HEK293 (cell line): ENCODE results near the gene CRNKL1.

Experiments
- CTCF ChIA-PET: fragments of 350-600 bp; formaldehyde crosslinking; extraction: SDS; loops from one replicate; lab custom pipeline; 2021; ENCODE audit warnings: antibody characterized with exemption; lab: Yijun Ruan, JAX
- POLR2A ChIA-PET: fragments of 300-600 bp; formaldehyde crosslinking; extraction: SDS; loops from one replicate; lab custom pipeline; 2020; ENCODE audit warnings: antibody characterized with exemption, inconsistent platforms; lab: Yijun Ruan, JAX
- H3K27ac ChIP-seq: fragments of 200-500 bp; sonication (Bioruptor generic); 2 replicates; pipeline ENCODE4 v1.5.1; 2014; ENCODE audit warnings: low read depth, low read length, control low read depth, inconsistent platforms; ENCODE audit errors: extremely low read depth
- H3K36me3 ChIP-seq, 2 experiments: fragments of 200-500 bp in 1 of 2; sonication (Bioruptor generic) in 1 of 2; 1 replicate in 1 of 2; 2 replicates in 1 of 2; pipeline ENCODE4 v1.5.1; 2014 to 2017; ENCODE audit warnings: inconsistent platforms in 2 of 2, low read length in 2 of 2; ENCODE audit not compliant: control insufficient read depth in 2 of 2, insufficient read depth in 1 of 2
- H3K4me1 ChIP-seq: fragments of 200-500 bp; sonication (Bioruptor generic); 2 replicates; pipeline ENCODE4 v1.5.1; 2014; ENCODE audit warnings: mild to moderate bottlenecking, low read length, inconsistent platforms; ENCODE audit not compliant: control insufficient read depth, insufficient read depth
- H3K4me3 ChIP-seq: 2 replicates; pipeline ENCODE4 v1.5.1; 2011; ENCODE audit warnings: low read depth, mild to moderate bottlenecking, control low read depth, low read length, moderate library complexity
- H3K9me3 ChIP-seq: fragments of 200-500 bp; sonication (Bioruptor generic); 2 replicates; pipeline ENCODE4 v1.5.1; 2014; ENCODE audit warnings: low read depth, low read length, inconsistent platforms; ENCODE audit not compliant: control insufficient read depth, insufficient read depth
- HIC1 ChIP-seq: fragments of 450-650 bp; formaldehyde crosslinking; IDR thresholded peaks from 2 replicates; pipeline ENCODE4 v1.5.1; 2016; ENCODE audit warnings: missing biosample characterization, missing genetic modification characterization
- KLF10 ChIP-seq: fragments of 450-650 bp; IDR thresholded peaks from 2 replicates; pipeline ENCODE4 v1.5.1; 2018; ENCODE audit warnings: missing biosample characterization, mild to moderate bottlenecking, missing genetic modification characterization
- MZF1 ChIP-seq: fragments of 450-650 bp; formaldehyde crosslinking; IDR thresholded peaks from 2 replicates; pipeline ENCODE4 v1.5.1; 2017; ENCODE audit warnings: missing biosample characterization, missing genetic modification characterization, borderline replicate concordance
- REPIN1 ChIP-seq: fragments of 450-650 bp; formaldehyde crosslinking; IDR thresholded peaks from 2 replicates; pipeline ENCODE4 v1.5.1; 2017; ENCODE audit warnings: missing biosample characterization, missing genetic modification characterization, low read depth
- REST ChIP-seq: fragments of 450-650 bp; formaldehyde crosslinking; IDR thresholded peaks from 2 replicates; pipeline ENCODE4 v1.5.1; 2016; ENCODE audit warnings: missing biosample characterization, missing genetic modification characterization
- TSHZ1 ChIP-seq: fragments of 450-650 bp; formaldehyde crosslinking; IDR thresholded peaks from 2 replicates; pipeline ENCODE4 v1.5.1; 2016; ENCODE audit warnings: missing biosample characterization, missing genetic modification characterization, borderline replicate concordance
- WT1 ChIP-seq: fragments of 450-650 bp; formaldehyde crosslinking; IDR thresholded peaks from 2 replicates; pipeline ENCODE4 v1.5.1; 2016; ENCODE audit warnings: missing biosample characterization, missing genetic modification characterization
- ZBTB1 ChIP-seq: fragments of 450-650 bp; formaldehyde crosslinking; IDR thresholded peaks from 2 replicates; pipeline ENCODE4 v1.5.1; 2016; ENCODE audit warnings: missing biosample characterization, missing genetic modification characterization
- ZNF155 ChIP-seq: fragments of 450-650 bp; formaldehyde crosslinking; IDR thresholded peaks from 2 replicates; pipeline ENCODE4 v1.5.1; 2016; ENCODE audit warnings: missing biosample characterization, missing genetic modification characterization
- ZNF157 ChIP-seq: fragments of 450-650 bp; formaldehyde crosslinking; IDR thresholded peaks from 2 replicates; pipeline ENCODE4 v1.5.1; 2016; ENCODE audit warnings: missing biosample characterization, missing genetic modification characterization
- ZNF473 ChIP-seq: fragments of 450-650 bp; formaldehyde crosslinking; IDR thresholded peaks from 2 replicates; pipeline ENCODE4 v1.5.1; 2017; ENCODE audit warnings: missing biosample characterization, missing genetic modification characterization
- ZNF510 ChIP-seq: fragments of 450-650 bp; formaldehyde crosslinking; IDR thresholded peaks from 2 replicates; pipeline ENCODE4 v1.5.1; 2018; ENCODE audit warnings: mild to moderate bottlenecking, missing genetic modification characterization, missing biosample characterization; ENCODE audit not compliant: insufficient replicate concordance
- TF ChIP-seq, protein P1 (sequence below): IDR thresholded peaks from 2 replicates; pipeline ENCODE4 v1.6.1; 2011; ENCODE audit warnings: mild to moderate bottlenecking, low read depth, low read length, borderline replicate concordance
- TF ChIP-seq, protein P2 (sequence below): fragments of 450-650 bp; formaldehyde crosslinking; IDR thresholded peaks from 2 replicates; pipeline ENCODE4 v1.5.0; 2017; ENCODE audit warnings: missing biosample characterization, missing genetic modification characterization, borderline replicate concordance
- TF ChIP-seq, protein P3 (sequence below): fragments of 450-650 bp; formaldehyde crosslinking; IDR thresholded peaks from 2 replicates; pipeline ENCODE4 v1.5.1; 2016; ENCODE audit warnings: missing biosample characterization, missing genetic modification characterization
- TF ChIP-seq, protein P4 (sequence below): fragments of 450-650 bp; formaldehyde crosslinking; IDR thresholded peaks from 2 replicates; pipeline ENCODE4 v1.5.1; 2017; ENCODE audit warnings: missing biosample characterization, missing genetic modification characterization
- TF ChIP-seq, protein P5 (sequence below): fragments of 450-650 bp; formaldehyde crosslinking; IDR thresholded peaks from 2 replicates; pipeline ENCODE4 v1.5.1; 2016; ENCODE audit warnings: missing biosample characterization, missing genetic modification characterization

CRNKL1 gene

DNA sequence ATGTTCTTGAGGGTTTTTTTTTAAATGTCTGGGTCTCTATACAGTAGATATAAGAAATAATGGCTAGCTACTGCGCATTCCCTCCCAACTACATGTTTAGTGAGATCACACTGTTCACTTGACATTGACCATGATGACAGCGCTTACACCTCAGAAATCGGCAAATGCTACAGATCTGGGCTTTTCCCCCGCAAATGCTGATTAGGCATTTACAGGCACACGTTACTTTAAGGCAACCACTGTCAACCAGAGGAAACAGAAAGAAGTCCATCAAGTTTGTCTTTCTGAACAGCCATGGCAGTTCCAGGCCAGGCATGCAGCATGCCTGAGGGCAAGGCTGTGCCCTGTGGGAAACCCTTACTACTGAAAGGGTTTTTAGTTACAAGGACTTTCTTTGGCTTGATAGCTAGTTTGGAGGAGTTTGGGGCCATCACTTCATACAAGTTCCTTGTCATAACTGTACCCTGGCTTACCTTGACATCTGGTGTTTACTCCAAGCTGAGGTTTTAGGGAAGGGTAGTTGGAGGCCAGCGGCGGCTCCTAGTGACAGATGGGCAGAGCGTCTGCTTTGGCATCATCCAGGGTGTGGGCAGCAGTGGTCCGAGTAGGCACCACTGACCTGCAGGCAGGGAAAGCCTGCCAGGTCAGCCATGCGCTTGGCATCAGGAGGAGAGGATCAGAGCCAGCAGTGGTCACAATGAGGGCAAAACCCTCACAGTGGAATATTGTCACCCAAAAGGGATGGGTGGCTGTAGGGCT lies 43.0 kb upstream of the CRNKL1 start:
- POLR2A ChIA-PET, result interaction anchor here (0.6 kb wide), 1 partner anchor 29 kb away, joined by 3 read pairs; no protein-coding TSS in a partner anchor
- Histone ChIP-seq H3K27ac (no peak overlapping the region), H3K36me3 (no peaks in the 10 kb centered on the region), H3K9me3 (no peaks in the 10 kb centered on the region), H3K4me3 (no peak overlapping the region), H3K4me1 (no peaks in the 10 kb centered on the region)
- TF ChIP-seq ZNF510 (no peak), ZNF157 (tag by site-specific recombination) (no peak), HIC1 (tag by site-specific recombination) (no peak), ZBTB1 (tag by site-specific recombination) (no peak), REST (tag by site-specific recombination) (no peak), TSHZ1 (tag by site-specific recombination) (no peak), REPIN1 (no peak), ZNF473 (no peak), MZF1 (tag by site-specific recombination) (no peak), ZNF155 (tag by site-specific recombination) (no peak), KLF10 (tag by site-specific recombination) (no peak), WT1 (no peak)
- TF ChIP-seq, protein P1, sequence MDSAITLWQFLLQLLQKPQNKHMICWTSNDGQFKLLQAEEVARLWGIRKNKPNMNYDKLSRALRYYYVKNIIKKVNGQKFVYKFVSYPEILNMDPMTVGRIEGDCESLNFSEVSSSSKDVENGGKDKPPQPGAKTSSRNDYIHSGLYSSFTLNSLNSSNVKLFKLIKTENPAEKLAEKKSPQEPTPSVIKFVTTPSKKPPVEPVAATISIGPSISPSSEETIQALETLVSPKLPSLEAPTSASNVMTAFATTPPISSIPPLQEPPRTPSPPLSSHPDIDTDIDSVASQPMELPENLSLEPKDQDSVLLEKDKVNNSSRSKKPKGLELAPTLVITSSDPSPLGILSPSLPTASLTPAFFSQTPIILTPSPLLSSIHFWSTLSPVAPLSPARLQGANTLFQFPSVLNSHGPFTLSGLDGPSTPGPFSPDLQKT, result no peak
- TF ChIP-seq, protein P2, sequence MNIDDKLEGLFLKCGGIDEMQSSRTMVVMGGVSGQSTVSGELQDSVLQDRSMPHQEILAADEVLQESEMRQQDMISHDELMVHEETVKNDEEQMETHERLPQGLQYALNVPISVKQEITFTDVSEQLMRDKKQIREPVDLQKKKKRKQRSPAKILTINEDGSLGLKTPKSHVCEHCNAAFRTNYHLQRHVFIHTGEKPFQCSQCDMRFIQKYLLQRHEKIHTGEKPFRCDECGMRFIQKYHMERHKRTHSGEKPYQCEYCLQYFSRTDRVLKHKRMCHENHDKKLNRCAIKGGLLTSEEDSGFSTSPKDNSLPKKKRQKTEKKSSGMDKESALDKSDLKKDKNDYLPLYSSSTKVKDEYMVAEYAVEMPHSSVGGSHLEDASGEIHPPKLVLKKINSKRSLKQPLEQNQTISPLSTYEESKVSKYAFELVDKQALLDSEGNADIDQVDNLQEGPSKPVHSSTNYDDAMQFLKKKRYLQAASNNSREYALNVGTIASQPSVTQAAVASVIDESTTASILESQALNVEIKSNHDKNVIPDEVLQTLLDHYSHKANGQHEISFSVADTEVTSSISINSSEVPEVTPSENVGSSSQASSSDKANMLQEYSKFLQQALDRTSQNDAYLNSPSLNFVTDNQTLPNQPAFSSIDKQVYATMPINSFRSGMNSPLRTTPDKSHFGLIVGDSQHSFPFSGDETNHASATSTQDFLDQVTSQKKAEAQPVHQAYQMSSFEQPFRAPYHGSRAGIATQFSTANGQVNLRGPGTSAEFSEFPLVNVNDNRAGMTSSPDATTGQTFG (tag by site-specific recombination), result no peak
- TF ChIP-seq, protein P3, sequence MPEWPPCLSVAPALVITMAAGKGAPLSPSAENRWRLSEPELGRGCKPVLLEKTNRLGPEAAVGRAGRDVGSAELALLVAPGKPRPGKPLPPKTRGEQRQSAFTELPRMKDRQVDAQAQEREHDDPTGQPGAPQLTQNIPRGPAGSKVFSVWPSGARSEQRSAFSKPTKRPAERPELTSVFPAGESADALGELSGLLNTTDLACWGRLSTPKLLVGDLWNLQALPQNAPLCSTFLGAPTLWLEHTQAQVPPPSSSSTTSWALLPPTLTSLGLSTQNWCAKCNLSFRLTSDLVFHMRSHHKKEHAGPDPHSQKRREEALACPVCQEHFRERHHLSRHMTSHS (tag by site-specific recombination), result no peak
- TF ChIP-seq, protein P4, sequence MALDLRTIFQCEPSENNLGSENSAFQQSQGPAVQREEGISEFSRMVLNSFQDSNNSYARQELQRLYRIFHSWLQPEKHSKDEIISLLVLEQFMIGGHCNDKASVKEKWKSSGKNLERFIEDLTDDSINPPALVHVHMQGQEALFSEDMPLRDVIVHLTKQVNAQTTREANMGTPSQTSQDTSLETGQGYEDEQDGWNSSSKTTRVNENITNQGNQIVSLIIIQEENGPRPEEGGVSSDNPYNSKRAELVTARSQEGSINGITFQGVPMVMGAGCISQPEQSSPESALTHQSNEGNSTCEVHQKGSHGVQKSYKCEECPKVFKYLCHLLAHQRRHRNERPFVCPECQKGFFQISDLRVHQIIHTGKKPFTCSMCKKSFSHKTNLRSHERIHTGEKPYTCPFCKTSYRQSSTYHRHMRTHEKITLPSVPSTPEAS (tag by site-specific recombination), result no peak
- TF ChIP-seq, protein P5, sequence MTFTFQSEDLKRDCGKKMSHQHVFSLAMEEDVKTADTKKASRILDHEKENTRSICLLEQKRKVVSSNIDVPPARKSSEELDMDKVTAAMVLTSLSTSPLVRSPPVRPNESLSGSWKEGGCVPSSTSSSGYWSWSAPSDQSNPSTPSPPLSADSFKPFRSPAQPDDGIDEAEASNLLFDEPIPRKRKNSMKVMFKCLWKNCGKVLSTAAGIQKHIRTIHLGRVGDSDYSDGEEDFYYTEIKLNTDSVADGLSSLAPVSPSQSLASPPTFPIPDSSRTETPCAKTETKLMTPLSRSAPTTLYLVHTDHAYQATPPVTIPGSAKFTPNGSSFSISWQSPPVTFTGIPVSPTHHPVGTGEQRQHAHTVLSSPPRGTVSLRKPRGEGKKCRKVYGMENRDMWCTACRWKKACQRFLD (tag by site-specific recombination), result no peak
- CTCF ChIA-PET, result no interaction called here
